ENCODE data around the gene NHLRC2. TPM values are rescaled to one million over a fixed set of nuclear protein-coding genes. Genes with fewer than 3 reads are reported as not detected.
"Not testable (repeated sequence)": the region's sequence is repeated elsewhere in the genome, so short reads cannot be mapped to it uniquely, and the experiment has no call there.

The NHLRC2 gene
- total RNA-seq, 1 experiment from 2014 or later: 30.9 TPM

GRCh38 chr10:113820507-113820906 lies 34.0 kb upstream of the NHLRC2 start:
- Histone ChIP-seq H3K79me2 (ENCODE audit: insufficient read depth, low read length) (no peaks in the 10 kb centered on the region), H2BK12ac (ENCODE audit: insufficient read length, low read depth, low read length) (no peak overlapping the region), H2BK15ac (ENCODE audit: low read depth, low read length) (no peak overlapping the region), H3K23ac (ENCODE audit: insufficient read length, low read depth, low read length) (no peak overlapping the region), H3K56ac (ENCODE audit: insufficient read length, low read depth, low read length) (no peak overlapping the region), H4K20me1 (ENCODE audit: control insufficient read depth, insufficient read depth, insufficient read length) (no peaks in the 10 kb centered on the region), H3K18ac (ENCODE audit: insufficient read length, low read depth, low read length) (no peak overlapping the region), H2BK5ac (ENCODE audit: insufficient read length, low read length) (no peak overlapping the region), H2AK5ac (ENCODE audit: insufficient read length, low read length) (no peak overlapping the region), H3K4me1 (ENCODE audit: insufficient read depth, low read length) (peaks cover 1% of the 10 kb centered on the region; the same call in 1 of the 2 replicates), H3K23me2 (ENCODE audit: insufficient read length, low read depth, low read length, poor library complexity, severe bottlenecking) (no peaks in the 10 kb centered on the region), H3K14ac (ENCODE audit: insufficient read depth, low read length) (no peak overlapping the region), H2BK20ac (ENCODE audit: low read depth, low read length, poor library complexity, severe bottlenecking) (no peak overlapping the region), H4K91ac (ENCODE audit: insufficient read length, low read depth, low read length) (no peak overlapping the region), H4K8ac (replicated peaks; ENCODE audit: insufficient read length, low read depth, low read length) (no peak overlapping the region), H3K4me2 (ENCODE audit: insufficient read depth, insufficient read length, low read length) (no peak overlapping the region), H2AFZ (ENCODE audit: low read length) (no peak overlapping the region), H4K5ac (ENCODE audit: insufficient read length, low read depth, low read length) (no peak overlapping the region), H3K9me3 (ENCODE audit: control insufficient read depth, low read depth, low read length) (no peaks in the 10 kb centered on the region), H3K79me1 (ENCODE audit: insufficient read depth, low read depth, low read length, poor library complexity, severe bottlenecking) (no peaks in the 10 kb centered on the region), H2BK120ac (ENCODE audit: low read depth, low read length, poor library complexity, severe bottlenecking) (no peak overlapping the region), H3K9ac (ENCODE audit: extremely low read depth, insufficient read length, low read length) (no peak overlapping the region), H3K27me3 (ENCODE audit: insufficient read depth, low read length) (no peaks in the 10 kb centered on the region), H3T11ph (ENCODE audit: low read length) (no peak overlapping the region), H3K4ac (ENCODE audit: low read depth, low read length) (no peak overlapping the region), H3K27ac (ENCODE audit: insufficient read length, low read depth, low read length) (no peak overlapping the region)
- TF ChIP-seq, protein P1, sequence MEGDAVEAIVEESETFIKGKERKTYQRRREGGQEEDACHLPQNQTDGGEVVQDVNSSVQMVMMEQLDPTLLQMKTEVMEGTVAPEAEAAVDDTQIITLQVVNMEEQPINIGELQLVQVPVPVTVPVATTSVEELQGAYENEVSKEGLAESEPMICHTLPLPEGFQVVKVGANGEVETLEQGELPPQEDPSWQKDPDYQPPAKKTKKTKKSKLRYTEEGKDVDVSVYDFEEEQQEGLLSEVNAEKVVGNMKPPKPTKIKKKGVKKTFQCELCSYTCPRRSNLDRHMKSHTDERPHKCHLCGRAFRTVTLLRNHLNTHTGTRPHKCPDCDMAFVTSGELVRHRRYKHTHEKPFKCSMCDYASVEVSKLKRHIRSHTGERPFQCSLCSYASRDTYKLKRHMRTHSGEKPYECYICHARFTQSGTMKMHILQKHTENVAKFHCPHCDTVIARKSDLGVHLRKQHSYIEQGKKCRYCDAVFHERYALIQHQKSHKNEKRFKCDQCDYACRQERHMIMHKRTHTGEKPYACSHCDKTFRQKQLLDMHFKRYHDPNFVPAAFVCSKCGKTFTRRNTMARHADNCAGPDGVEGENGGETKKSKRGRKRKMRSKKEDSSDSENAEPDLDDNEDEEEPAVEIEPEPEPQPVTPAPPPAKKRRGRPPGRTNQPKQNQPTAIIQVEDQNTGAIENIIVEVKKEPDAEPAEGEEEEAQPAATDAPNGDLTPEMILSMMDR (conservative IDR thresholded peaks at IDR 0.05): peak; percentile 61
- peaks cover 23 to 24% of the 10 kb centered on the region in 2 experiments for H3K4me1 Mint-ChIP-seq
- peak overlapping the region; percentile 5 to 68 (median 23); a peak in 5 of 7 replicates for H3K27ac Mint-ChIP-seq
- no CpG with 5 or more reads among the region's 8 CpGs for WGBS (ENCODE audit: extremely low coverage, insufficient read length, low lambda C conversion rate)
- H3K36me3 Mint-ChIP-seq (ENCODE audit: insufficient read depth in 1 of 3, low read depth in 3 of 3): no peaks in the 10 kb centered on the region
- peaks cover 2% of the 10 kb centered on the region for H3K27me3 Mint-ChIP-seq (ENCODE audit: low read depth)
- DNase-seq: peak; percentile 41
- peak overlapping the region; percentile 2 to 52; a peak in 4 of 5 replicates for H3K4me3 Mint-ChIP-seq
- no peaks in the 10 kb centered on the region for H3K9me3 Mint-ChIP-seq

DNA sequence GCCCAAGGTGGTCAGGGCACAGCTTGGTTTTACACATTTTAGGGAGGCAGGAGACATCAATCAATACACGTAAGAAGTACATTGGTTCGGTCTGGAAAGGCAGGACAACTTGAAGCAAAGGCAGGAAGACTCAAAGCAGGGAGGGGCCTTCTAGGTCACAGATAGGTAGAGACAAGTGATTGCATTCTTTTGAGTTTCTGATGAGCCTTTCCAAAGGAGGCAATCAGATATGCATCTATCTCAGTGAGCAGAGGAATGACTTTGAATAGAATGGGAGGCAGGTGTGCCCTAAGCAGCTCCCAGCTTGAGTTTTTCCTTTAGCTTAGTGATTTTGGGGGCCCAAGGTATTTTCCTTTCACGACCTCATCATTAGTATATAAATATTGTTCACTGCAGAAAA lies 33.2 kb upstream of the NHLRC2 start:
- not testable (repeated sequence) for H3K56ac ChIP-seq (ENCODE audit: insufficient read length, low read depth, low read length); H2BK15ac ChIP-seq (ENCODE audit: low read depth, low read length); H4K5ac ChIP-seq (ENCODE audit: insufficient read length, low read depth, low read length); H3K9ac ChIP-seq (ENCODE audit: extremely low read depth, insufficient read length, low read length); H3K23me2 ChIP-seq (ENCODE audit: insufficient read length, low read depth, low read length, poor library complexity, severe bottlenecking); H2BK12ac ChIP-seq (ENCODE audit: insufficient read length, low read depth, low read length); H3K18ac ChIP-seq (ENCODE audit: insufficient read length, low read depth, low read length); H3K4ac ChIP-seq (ENCODE audit: low read depth, low read length); H4K8ac ChIP-seq (replicated peaks; ENCODE audit: insufficient read length, low read depth, low read length); H3K27me3 ChIP-seq (ENCODE audit: insufficient read depth, low read length); H3K27me3 Mint-ChIP-seq (ENCODE audit: low read depth); H3T11ph ChIP-seq (ENCODE audit: low read length); H2BK120ac ChIP-seq (ENCODE audit: low read depth, low read length, poor library complexity, severe bottlenecking); H3K79me2 ChIP-seq (ENCODE audit: insufficient read depth, low read length); H3K4me1 ChIP-seq (ENCODE audit: insufficient read depth, low read length); H2AFZ ChIP-seq (ENCODE audit: low read length); H2BK20ac ChIP-seq (ENCODE audit: low read depth, low read length, poor library complexity, severe bottlenecking); H3K27ac ChIP-seq (ENCODE audit: insufficient read length, low read depth, low read length); H3K9me3 ChIP-seq (ENCODE audit: control insufficient read depth, low read depth, low read length); H3K9me3 Mint-ChIP-seq; H3K14ac ChIP-seq (ENCODE audit: insufficient read depth, low read length); H4K91ac ChIP-seq (ENCODE audit: insufficient read length, low read depth, low read length); H4K20me1 ChIP-seq (ENCODE audit: control insufficient read depth, insufficient read depth, insufficient read length); H3K36me3 Mint-ChIP-seq (ENCODE audit: insufficient read depth in 1 of 3, low read depth in 3 of 3); H2AK5ac ChIP-seq (ENCODE audit: insufficient read length, low read length); H3K23ac ChIP-seq (ENCODE audit: insufficient read length, low read depth, low read length); H2BK5ac ChIP-seq (ENCODE audit: insufficient read length, low read length); H3K79me1 ChIP-seq (ENCODE audit: insufficient read depth, low read depth, low read length, poor library complexity, severe bottlenecking)
- peak; percentile 39 for DNase-seq
- no CpG with 5 or more reads among the region's 3 CpGs for WGBS (ENCODE audit: extremely low coverage, insufficient read length, low lambda C conversion rate)
- Mint-ChIP-seq H3K27ac (peak overlapping the region in 1 of 3 experiments; percentile 51; a peak in 3 of 7 replicates), H3K4me3 (peak overlapping the region in 1 of 2 experiments; percentile 68; a peak in 2 of 5 replicates), H3K4me1 (peaks cover 23 to 24% of the 10 kb centered on the region in 2 experiments)
- peak overlapping the region; percentile 41 for H3K4me2 ChIP-seq (ENCODE audit: insufficient read depth, insufficient read length, low read length)
